HL-60 (cell line): ENCODE data around the gene C22orf23.

Experiments
- DNase-seq, 2 experiments: peaks; one replicate each; pipeline ENCODE4 v3.0.0-alpha.2; 2010 to 2020; ENCODE audit warnings: low read depth in 1 of 2, low spot score in 1 of 2
- H3K27ac ChIP-seq: fragments of 250-450 bp; sonication (Bioruptor Pico); replicated peaks from 2 replicates; pipeline ENCODE4 v1.5.1; 2020; ENCODE audit warnings: mild to moderate bottlenecking, moderate library complexity
- H3K27me3 ChIP-seq: fragments of 250-450 bp; sonication (Bioruptor Pico); 2 replicates; pipeline ENCODE4 v1.5.1; 2021; ENCODE audit warnings: mild to moderate bottlenecking, moderate library complexity; ENCODE audit not compliant: insufficient read depth, poor library complexity, severe bottlenecking
- H3K4me3 ChIP-seq: replicated peaks from 2 replicates; pipeline ENCODE4 v1.5.1; 2011; ENCODE audit warnings: mild to moderate bottlenecking, control low read depth, low read length; ENCODE audit not compliant: insufficient read depth
- CTCF ChIP-seq: IDR thresholded peaks from one replicate; pipeline ENCODE4 v1.5.1; 2011; ENCODE audit warnings: low read length, control low read depth, inconsistent platforms; ENCODE audit not compliant: insufficient read depth
- GABPA ChIP-seq: IDR thresholded peaks from 2 replicates; pipeline ENCODE4 v1.6.1; 2012; ENCODE audit warnings: low read depth
- POLR2AphosphoS5 ChIP-seq: IDR thresholded peaks from 2 replicates; pipeline ENCODE4 v1.6.1; 2012; ENCODE audit warnings: low read depth
- REST ChIP-seq: IDR thresholded peaks from 2 replicates; pipeline ENCODE4 v1.6.1; 2012; ENCODE audit warnings: low read depth; ENCODE audit not compliant: insufficient replicate concordance
- SPI1 ChIP-seq: IDR thresholded peaks from 2 replicates; pipeline ENCODE4 v1.6.1; 2012; ENCODE audit warnings: low read depth, mild to moderate bottlenecking, borderline replicate concordance

Gene C22orf23

DNA sequence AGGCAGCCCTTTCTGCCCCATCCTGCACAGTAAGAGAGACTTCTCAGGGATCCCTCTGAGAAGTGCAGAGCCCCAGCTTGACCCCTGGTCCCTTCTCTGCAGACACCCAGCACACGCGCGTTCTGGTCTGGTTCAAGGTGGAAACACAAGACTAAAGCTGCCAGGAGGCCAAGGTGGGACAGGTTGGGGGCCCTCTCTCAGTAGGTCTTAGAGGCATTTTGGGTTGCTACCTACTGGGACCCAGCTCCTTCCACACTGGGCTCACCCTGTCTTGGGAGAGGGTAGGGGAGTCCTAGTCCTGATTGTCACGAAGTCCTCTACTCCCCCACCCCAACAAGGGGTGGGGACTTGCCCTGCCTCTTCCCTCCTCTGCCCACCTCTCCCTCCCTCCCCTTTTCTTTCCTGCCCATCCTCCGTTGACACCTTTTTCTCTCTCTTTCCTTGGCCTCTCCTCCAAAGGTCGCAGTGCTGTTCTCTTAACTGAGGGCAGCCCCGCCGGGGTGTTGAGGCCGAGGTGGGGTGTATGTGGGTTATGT, 31.7 kb upstream of the C22orf23 start:
- no peak for DNase-seq
- no peak overlapping the region for H3K27ac ChIP-seq
- no peak overlapping the region for H3K4me3 ChIP-seq
- H3K27me3 ChIP-seq, result no peaks in the 10 kb centered on the region
- no peak for TF ChIP-seq GABPA
- TF ChIP-seq CTCF, result no peak
- TF ChIP-seq REST, result no peak
- no peak for TF ChIP-seq POLR2AphosphoS5

- Histone ChIP-seq H3K27me3 (no peaks in the 10 kb centered on the region), H3K27ac (no peak within 1 kb of the TSS), H3K4me3 (no peak within 1 kb of the TSS)
- no peak for TF ChIP-seq GABPA
- TF ChIP-seq REST, result no peak
- no peak for TF ChIP-seq CTCF
- TF ChIP-seq SPI1, result no peak
- TF ChIP-seq POLR2AphosphoS5, result no peak
- no peak for DNase-seq
Observed at GRCh38 chr22:37983860-37984791, 30.7 kb upstream of the C22orf23 start, which contains the start of gene SOX10. Gene SOX10, minus strand, starts transcription at chr22:37984555. Its CDS starts 771 bp downstream, at chr22:37983784.

GRCh38 chr22:37982938-37983859, 29.8 kb upstream of the C22orf23 start:
- Histone ChIP-seq H3K4me3 (no peak overlapping the region), H3K27ac (no peak overlapping the region), H3K27me3 (no peaks in the 10 kb centered on the region)
- no peak for DNase-seq
- TF ChIP-seq GABPA (no peak), REST (no peak)
